ENCODE data around the gene KCNMA1.

- no peak for TF ChIP-seq CTCF (IDR thresholded peaks at IDR 0.05)
- no peak for TF ChIP-seq POLR2A (IDR thresholded peaks at IDR 0.05)
These were observed 98.3 kb downstream of the KCNMA1 start for GRCh38 chr10:77539147-77539935.
